Fibroblast of lung (primary cell): ENCODE measurements around the gene COL27A1. TPM values are rescaled to one million over a fixed set of nuclear protein-coding genes. Genes with fewer than 3 reads are reported as not detected.

Experiments
- DNase-seq, 2 donors: peaks; one replicate each; pipeline versions ENCODE4 v3.0.0 to v3.0.0-alpha.2; 2010; ENCODE audit warnings: low read depth in 2 of 2
- H2AFZ ChIP-seq: 2 replicates; pipeline ENCODE4 v1.5.1; 2012; ENCODE audit warnings: low read length, control low read depth, inconsistent platforms
- H3K27ac ChIP-seq: 2 replicates; pipeline ENCODE4 v1.5.1; 2011; ENCODE audit warnings: low read length, control low read depth; ENCODE audit not compliant: insufficient read depth
- H3K27me3 ChIP-seq: 2 replicates; pipeline ENCODE4 v1.5.1; 2011; ENCODE audit warnings: mild to moderate bottlenecking, low read length; ENCODE audit not compliant: control insufficient read depth, insufficient read depth
- H3K36me3 ChIP-seq: 2 replicates; pipeline ENCODE4 v1.5.1; 2011; ENCODE audit warnings: low read length; ENCODE audit not compliant: control insufficient read depth, insufficient read depth
- H3K4me1 ChIP-seq: 2 replicates; pipeline ENCODE4 v1.5.1; 2011; ENCODE audit warnings: low read length; ENCODE audit not compliant: control insufficient read depth, insufficient read depth; ENCODE audit errors: extremely low read depth
- H3K4me2 ChIP-seq: 2 replicates; pipeline ENCODE4 v1.5.1; 2011; ENCODE audit warnings: low read length, control low read depth; ENCODE audit not compliant: insufficient read depth; ENCODE audit errors: extremely low read depth
- H3K4me3 ChIP-seq, 4 experiments: fragments of 200-600 bp in 1 of 4; sonication (generic) in 1 of 4; replicated peaks in 1 of 4; 2 replicates each; pipeline ENCODE4 v1.5.1; 2011 to 2016; ENCODE audit warnings: low read length in 4 of 4, low read depth in 3 of 4, mild to moderate bottlenecking in 3 of 4, control low read depth in 2 of 4, inconsistent platforms in 1 of 4, mixed read lengths in 1 of 4; ENCODE audit not compliant: insufficient read depth in 1 of 4; ENCODE audit errors: control extremely low read depth in 1 of 4
- H3K79me2 ChIP-seq: 2 replicates; pipeline ENCODE4 v1.5.1; 2012; ENCODE audit warnings: mild to moderate bottlenecking, low read length, inconsistent platforms; ENCODE audit not compliant: control insufficient read depth, insufficient read depth
- H3K9ac ChIP-seq: 2 replicates; pipeline ENCODE4 v1.5.1; 2011; ENCODE audit warnings: mild to moderate bottlenecking, low read length, control low read depth; ENCODE audit not compliant: insufficient read depth
- H3K9me3 ChIP-seq: 2 replicates; pipeline ENCODE4 v1.5.1; 2012; ENCODE audit warnings: low read depth, low read length; ENCODE audit not compliant: control insufficient read depth, insufficient read depth
- H4K20me1 ChIP-seq: 2 replicates; pipeline ENCODE4 v1.5.1; 2011; ENCODE audit warnings: low read length; ENCODE audit not compliant: control insufficient read depth, insufficient read depth; ENCODE audit errors: extremely low read depth
- CTCF ChIP-seq, 2 donors: IDR thresholded peaks in 1 of 2; conservative IDR thresholded peaks in 1 of 2; 1 replicate in 1 of 2; 2 replicates in 1 of 2; pipeline ENCODE4 v1.5.1; 2011 to 2012; ENCODE audit warnings: low read length in 2 of 2, control low read depth in 1 of 2, inconsistent platforms in 1 of 2, low read depth in 1 of 2, mild to moderate bottlenecking in 1 of 2
- EZH2 ChIP-seq: IDR thresholded peaks from 2 replicates; pipeline ENCODE4 v1.5.1; 2012; ENCODE audit warnings: low read length, control low read depth, mild to moderate bottlenecking; ENCODE audit errors: missing control alignments
- polyA minus RNA-seq: library from RNA; depleted of rRNA, polyadenylated mRNA; stranded (reverse); fragments of >200 nt; gene quantifications from 2 replicates; pipeline ENCODE4 v1.2.3, GENCODE V29; 2011; ENCODE audit warnings: low replicate concordance
- polyA plus RNA-seq, 2 donors: library from polyadenylated mRNA; depleted of rRNA in 1 of 2; stranded (reverse) in 1 of 2; unstranded in 1 of 2; fragments of >200 nt; gene quantifications; 2 replicates each; pipeline ENCODE4 v1.2.1, GENCODE V29; 2011 to 2012; ENCODE audit warnings: missing spikeins in 1 of 2
- total RNA-seq: library from RNA; depleted of rRNA; stranded (reverse); fragments of >200 nt; gene quantifications from 2 replicates; pipeline ENCODE4 v1.2.1, GENCODE V29; 2014

COL27A1 gene
- total RNA-seq = 3.6 and 5.4 TPM in 2 replicates
- 2.4 and 3.3 TPM in 2 replicates for polyA plus RNA-seq
- polyA plus RNA-seq (2012) = 2.1 and 3.7 TPM in 2 replicates
- polyA minus RNA-seq = 4.8 and 5.1 TPM in 2 replicates

- Histone ChIP-seq H3K9ac (peak within 1 kb of the TSS; percentile 61), H4K20me1 (no peaks in the 10 kb centered on the region), H3K79me2 (no peaks in the 10 kb centered on the region), H3K27me3 (peaks cover 13% of the 10 kb centered on the region), H3K4me1 (peaks cover 11% of the 10 kb centered on the region), H3K4me2 (peak within 1 kb of the TSS; percentile 91), H3K36me3 (no peaks in the 10 kb centered on the region), H2AFZ (peak within 1 kb of the TSS; percentile 74), H3K27ac (peak within 1 kb of the TSS; percentile 55), H3K4me3 (peak within 1 kb of the TSS; percentile 62 to 74 (median 70)), H3K9me3 (no peaks in the 10 kb centered on the region)
- peak; percentile 72 to 73 for TF ChIP-seq CTCF (conservative IDR thresholded peaks at IDR 0.05 in 1 of 2, IDR thresholded peaks at IDR 0.05 in 1 of 2; ENCODE audit: low read depth in 1 of 2, low read length in 2 of 2)
- no peak for TF ChIP-seq EZH2
- peak; percentile 65 to 75 for DNase-seq
Observed at GRCh38 chr9:114155263-114155994, at the start of gene COL27A1. TSS of gene COL27A1 (plus strand) at chr9:114155537. CDS start at chr9:114155951, 414 bp downstream.

GRCh38 chr9:114107286-114108001, 47.9 kb upstream of the COL27A1 start:
- Histone ChIP-seq H3K4me3 (no peak overlapping the region), H3K79me2 (no peaks in the 10 kb centered on the region), H3K4me2 (no peak overlapping the region), H3K27ac (no peak overlapping the region), H3K9ac (no peak overlapping the region), H4K20me1 (no peaks in the 10 kb centered on the region), H2AFZ (peak overlapping the region; percentile 43), H3K36me3 (no peaks in the 10 kb centered on the region), H3K4me1 (no peaks in the 10 kb centered on the region), H3K27me3 (peaks cover 2% of the 10 kb centered on the region), H3K9me3 (no peaks in the 10 kb centered on the region)
- TF ChIP-seq CTCF (conservative IDR thresholded peaks at IDR 0.05 in 1 of 2, IDR thresholded peaks at IDR 0.05 in 1 of 2; ENCODE audit: low read depth in 1 of 2, low read length in 2 of 2) (no peak), EZH2 (no peak)
- DNase-seq = no peak

- Histone ChIP-seq H3K9ac (no peak overlapping the region), H3K4me3 (no peak overlapping the region), H3K27me3 (peaks cover 4% of the 10 kb centered on the region), H3K79me2 (no peaks in the 10 kb centered on the region), H3K27ac (no peak overlapping the region), H3K4me1 (peaks cover under 1% of the 10 kb centered on the region), H4K20me1 (no peaks in the 10 kb centered on the region), H2AFZ (no peak overlapping the region), H3K36me3 (no peaks in the 10 kb centered on the region), H3K9me3 (no peaks in the 10 kb centered on the region), H3K4me2 (no peak overlapping the region)
- DNase-seq = peak; percentile 71 to 76
- TF ChIP-seq EZH2 (no peak), CTCF (conservative IDR thresholded peaks at IDR 0.05 in 1 of 2, IDR thresholded peaks at IDR 0.05 in 1 of 2; ENCODE audit: low read depth in 1 of 2, low read length in 2 of 2) (peak; percentile 96 to 97)
Observed at GRCh38 chr9:114108016-114108833, 47.1 kb upstream of the COL27A1 start.
